ENCODE data around the gene SNX10.
"Not testable (repeated sequence)": the region's sequence is repeated elsewhere in the genome, so short reads cannot be mapped to it uniquely, and the experiment has no call there.

SNX10 gene

DNA sequence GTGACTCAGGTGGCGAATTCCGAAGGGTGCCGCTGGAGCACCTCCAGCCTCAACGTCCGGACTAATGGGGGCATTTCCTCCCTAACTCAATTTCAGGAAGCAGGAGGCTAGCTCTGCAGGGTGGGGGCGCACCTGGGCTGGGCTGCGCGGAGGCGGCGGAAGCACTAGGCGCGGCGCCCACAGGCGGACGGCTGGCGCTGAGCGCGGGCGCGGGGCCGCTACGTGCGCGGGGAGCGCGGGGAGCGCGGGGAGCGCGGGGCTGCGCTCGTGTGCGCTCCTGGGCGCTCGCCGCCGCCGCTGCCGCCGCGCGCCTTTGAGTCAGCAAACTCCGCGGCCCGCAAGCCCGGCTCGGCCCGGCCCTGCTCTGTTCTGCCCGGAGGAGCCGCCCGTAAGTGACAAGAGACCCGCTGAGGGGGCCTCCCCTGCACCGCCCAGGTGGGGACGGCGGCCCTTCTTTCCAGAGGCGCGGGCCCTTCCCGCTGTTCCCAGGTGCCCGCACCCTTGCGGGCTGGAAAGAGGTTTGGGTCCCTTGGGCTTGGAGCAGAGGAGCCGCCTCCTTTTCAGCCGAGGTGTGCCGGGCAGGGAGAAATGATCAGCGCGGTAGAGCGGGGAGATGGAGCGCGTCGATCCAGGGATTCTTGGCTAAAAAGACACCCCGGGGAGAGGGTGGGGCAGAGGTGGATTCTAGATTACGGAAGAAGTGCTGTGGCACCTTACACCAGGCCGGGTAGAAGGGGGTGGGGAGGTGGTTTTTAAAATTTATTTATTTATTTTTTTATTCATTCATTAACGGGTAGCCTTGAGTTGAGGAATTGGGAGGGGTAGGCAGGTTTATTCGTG lies at the start of gene SNX10:
SNX10 (plus strand) TSS at position 164 of the 840 bp plus-strand sequence. CDS start 54,581 bp downstream, outside the sequence.
- DNase-seq, result peak; percentile 83

DNA sequence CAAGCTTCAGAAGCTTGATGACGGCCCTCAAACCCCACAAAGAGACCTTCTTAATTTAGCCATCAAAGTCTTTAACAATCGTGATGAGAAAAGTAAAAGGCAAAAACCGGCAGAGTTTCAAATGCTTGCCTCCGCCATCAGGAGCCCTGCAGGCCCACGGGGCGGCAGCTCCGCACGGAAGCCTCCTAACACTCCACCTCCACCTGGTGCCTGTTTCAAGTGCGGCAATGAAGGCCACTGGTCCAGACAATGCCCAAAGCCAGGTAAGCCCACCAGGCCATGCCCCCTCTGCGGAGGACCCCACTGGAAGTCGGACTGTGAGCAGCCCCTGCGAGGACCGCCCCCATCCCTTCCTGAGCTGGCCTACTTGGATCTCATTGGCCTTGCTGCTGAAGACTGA lies 46.5 kb upstream of the SNX10 start:
- DNase-seq, result no peak

- DNase-seq, result no peak
Observed at GRCh38 chr7:26250239-26250638, 41.4 kb upstream of the SNX10 start.

GRCh38 chr7:26261866-26262265 lies 29.8 kb upstream of the SNX10 start:
- DNase-seq, result not testable (repeated sequence)

GRCh38 chr7:26265065-26265464 lies 26.6 kb upstream of the SNX10 start:
- DNase-seq, result no peak

- DNase-seq, result no peak
Observed at GRCh38 chr7:26265499-26266075, 26.1 kb upstream of the SNX10 start.

DNA sequence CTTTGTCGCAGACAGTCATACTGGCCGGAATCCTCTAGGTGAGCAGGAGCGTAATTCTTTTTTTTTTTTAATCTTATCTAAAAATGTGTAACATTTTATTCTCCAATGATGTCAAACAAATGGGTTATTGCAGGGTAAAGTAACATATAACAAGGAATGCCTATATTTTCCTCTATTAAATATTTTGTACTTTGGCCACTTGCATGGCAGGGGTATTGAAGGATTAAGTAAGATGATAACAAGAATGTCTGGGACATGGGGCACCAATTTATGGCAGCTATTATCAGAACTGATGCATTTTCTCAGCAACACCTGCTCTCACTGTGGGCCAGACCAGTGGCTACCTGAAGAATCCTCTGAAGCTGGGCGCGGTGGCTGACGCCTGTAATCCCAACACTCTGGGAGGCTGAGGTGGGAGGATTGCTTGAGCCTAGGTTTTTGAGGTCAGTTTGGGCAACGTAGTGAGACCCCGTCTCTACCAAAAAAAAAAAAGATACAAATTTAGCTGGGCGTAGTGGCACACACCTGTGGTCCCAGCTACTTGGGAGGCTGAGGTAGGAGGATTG lies 24.0 kb upstream of the SNX10 start:
- no peak for DNase-seq

DNA sequence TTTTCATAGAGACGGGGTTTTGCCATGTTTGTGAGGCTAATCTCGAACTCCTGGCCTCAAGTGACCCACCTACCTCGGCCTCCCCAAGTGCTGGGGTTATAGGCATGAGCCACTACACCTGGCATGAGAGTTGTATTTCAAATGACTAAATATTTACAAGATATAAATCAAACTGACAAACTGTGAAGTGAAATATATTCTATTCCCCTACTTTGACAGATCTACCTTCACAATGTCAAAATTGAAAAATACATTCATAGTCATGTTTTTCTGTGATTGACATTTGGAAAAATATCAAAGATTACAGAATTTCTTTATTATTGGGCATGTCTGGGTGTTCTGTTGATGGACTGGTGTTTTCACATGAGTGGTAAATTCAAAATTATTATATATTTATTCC lies 16.4 kb upstream of the SNX10 start:
- no peak for DNase-seq

DNA sequence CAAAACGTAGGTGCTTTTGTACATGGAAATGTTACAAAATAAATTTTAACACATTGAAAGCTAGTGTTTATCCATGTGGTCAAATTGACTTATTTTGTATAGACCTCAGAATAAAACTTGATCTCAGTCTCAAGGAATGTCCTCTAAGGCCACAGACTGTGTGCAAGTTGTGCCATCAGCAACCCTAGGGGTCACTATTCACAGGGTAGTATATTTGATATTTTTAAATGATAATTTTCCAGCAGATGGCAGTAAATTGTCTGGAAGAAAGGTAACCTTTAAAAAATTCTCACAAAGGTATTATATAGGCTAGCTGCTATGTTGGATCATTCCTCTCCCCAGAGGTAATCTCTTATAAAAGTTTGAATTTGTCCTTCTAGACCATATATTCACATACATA lies 12.9 kb upstream of the SNX10 start:
- DNase-seq, result peak; percentile 45

- no peak for DNase-seq
Observed at GRCh38 chr7:26279405-26279804, 12.3 kb upstream of the SNX10 start.

- no peak for DNase-seq
Observed at GRCh38 chr7:26280097-26280496, 11.6 kb upstream of the SNX10 start.

GRCh38 chr7:26280723-26281122 lies 10.9 kb upstream of the SNX10 start:
- DNase-seq, result no peak

- DNase-seq, result no peak
Observed at GRCh38 chr7:26284477-26284876, 7.2 kb upstream of the SNX10 start.

GRCh38 chr7:26284995-26285632 lies 6.5 kb upstream of the SNX10 start:
- peak; percentile 7 for DNase-seq

DNA sequence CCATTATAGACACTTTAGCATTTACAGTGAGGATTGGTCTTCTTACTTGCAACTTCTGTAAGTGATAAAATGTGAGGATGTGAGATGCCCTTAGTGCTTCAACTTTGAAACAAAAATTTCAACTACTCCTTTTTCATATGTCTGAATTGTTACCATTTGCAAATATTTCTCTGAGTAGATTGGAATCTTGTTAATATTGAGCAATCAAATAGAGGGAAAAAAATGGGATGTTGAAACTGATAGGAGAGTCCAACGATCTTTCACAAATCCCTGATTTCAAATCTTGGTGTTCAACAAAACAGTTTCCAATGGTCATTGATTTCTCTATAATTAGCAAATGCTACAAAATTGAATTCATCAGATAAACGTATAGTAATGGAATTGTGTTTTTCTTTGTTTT lies 5.5 kb upstream of the SNX10 start:
- no peak for DNase-seq

DNA sequence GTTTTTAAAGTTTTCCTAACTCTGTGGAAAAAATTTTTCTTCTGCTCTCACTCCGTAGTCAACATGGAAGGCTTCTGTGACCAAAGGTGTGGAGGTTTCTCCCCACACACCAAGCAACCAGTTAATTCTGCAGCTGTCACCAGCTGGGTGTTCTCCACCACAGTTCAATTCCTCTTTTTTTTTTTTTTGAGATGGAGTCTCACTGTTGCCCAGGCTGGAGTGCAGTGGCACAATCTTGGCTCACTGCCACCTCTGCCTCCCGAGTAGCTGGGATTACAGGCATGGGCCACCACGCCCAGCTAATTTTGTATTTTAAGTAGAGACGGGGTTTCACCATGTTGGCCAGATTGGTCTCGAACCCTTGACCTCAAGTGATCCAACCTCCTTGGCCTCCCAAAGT lies 3.5 kb upstream of the SNX10 start:
- not testable (repeated sequence) for DNase-seq

DNA sequence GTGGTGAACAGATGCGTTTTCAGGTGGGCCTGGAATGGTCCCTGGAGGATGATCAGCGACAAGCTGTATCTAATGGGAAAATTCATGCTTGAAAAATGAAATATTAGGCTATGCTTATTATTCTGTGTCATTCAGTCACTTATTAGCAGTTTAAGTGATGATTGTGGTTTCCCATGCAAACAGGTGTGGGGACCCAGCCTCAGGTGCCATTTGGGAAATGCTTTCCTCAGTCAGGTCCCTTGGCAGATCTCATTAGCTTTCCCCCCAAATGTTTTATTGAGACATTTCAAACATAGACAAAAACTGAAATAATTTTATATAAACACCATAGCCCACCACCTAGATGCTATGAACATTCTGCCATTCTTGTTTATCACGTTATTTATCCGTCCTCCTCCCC lies 411 bp upstream of the SNX10 start:
- DNase-seq, result no peak

DNA sequence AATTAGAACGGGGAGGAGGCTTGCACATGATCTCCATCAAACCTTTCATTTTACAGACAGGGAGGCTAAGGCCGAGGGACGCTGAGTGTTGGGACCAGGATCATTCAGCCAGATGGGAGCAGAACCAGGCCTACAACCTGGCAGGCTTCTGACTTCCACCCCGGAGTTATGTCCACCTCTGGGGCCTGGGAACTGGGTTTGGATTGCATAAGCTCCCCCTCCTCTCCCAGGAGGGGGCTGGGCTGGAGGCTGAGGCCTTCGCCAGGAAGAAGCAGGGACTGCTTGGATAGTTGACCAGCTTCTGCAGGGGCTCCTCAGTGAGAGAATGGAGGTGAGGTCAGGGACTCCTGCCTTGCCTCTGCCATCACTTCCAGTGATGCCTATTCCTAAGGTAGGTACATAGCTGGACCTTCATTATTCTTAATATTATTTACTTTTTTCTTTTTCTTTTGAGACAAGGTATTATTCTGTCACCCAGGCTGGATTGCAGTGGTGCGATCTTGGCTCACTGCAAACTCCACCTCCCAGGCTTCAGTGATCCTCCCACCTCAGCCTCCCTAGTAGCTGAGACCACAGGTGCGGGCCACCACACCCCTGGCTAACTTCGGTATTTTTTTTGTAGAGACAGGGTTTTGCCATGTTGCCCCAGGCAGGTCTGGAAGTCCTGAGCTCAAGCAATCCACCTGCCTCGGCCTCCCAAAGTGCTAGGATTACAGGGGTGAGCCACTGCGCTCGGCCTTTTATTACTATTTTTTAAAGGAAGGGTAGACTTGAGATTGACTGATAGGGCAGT lies 1.3 kb downstream of the SNX10 start:
- DNase-seq, result peak; percentile 35

GRCh38 chr7:26293569-26294308 lies 2.1 kb downstream of the SNX10 start:
- DNase-seq, result no peak

DNA sequence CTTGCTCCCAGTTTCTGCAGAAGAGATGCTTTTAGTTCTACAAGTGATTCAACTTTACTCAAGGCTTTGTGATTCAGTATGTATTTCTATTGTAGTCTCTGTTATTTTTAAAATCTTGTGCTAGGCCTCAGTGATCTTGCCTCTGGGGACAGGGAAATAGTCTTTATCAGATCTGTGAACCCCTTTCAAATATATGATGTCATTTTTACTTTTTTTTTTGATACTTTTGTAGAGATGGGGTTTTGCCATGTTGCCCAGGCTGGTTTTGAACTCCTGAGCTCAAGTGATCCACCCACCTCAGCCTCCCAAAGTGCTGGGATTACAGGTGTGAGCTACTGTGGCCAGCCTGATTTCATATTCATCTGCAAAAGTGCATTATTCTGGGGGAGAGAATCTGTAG lies 3.4 kb downstream of the SNX10 start:
- DNase-seq, result no peak

GRCh38 chr7:26295586-26295985 lies 3.9 kb downstream of the SNX10 start:
- DNase-seq, result no peak

DNA sequence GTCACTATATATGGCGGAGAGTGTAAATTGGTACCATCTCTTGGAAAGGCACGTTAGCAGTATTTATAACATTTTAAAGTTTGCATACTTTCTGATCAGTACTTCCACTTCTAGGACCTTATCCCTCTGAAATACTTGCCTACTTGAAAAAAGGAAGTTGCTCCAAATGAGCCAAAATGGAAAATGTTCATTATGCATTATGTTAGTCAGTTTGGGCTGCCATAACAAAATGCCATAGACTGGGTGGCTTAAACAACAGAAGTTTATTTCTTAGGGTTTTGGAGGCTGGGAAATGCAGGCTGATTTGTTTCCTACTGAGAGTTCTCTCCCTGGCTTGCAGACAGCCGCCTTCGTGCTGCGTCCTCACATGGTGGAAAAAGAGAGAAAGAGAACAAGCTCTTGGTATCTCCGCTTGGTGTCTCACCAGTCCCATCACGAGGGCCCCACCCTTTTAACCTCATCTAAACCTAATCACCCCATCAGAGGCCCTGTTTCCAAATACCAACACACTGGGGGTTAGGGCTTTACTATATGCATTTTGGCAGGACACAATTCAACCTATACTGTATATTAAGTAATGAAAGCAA lies 6.9 kb downstream of the SNX10 start:
- no peak for DNase-seq

Data from COR-L47 (cell line).